ENCODE results near the gene NTSR2.

DNA sequence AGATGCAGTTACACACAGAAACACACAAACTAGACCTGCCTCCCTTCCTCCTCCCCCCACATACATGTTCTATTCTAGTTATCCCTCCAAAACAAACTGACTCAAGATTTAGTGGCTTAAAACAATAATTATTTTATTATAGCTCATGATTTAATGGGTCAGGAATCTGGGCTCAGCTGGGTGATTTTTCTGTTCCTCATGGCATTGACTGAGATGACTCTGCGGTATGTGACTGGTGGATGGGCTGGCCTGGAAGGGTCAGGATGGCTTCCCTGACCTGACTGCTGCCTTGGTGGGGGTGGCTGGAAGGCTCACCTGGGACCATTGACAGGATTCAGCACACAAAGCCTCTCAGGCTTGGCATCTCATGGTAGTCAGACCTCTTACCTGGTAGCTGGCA is 33.7 kb upstream of the NTSR2 start:
- TF ChIP-seq CTCF (IDR thresholded peaks at IDR 0.05) (no peak), POLR2AphosphoS5 (IDR thresholded peaks at IDR 0.05) (no peak), POLR2A (IDR thresholded peaks at IDR 0.05) (no peak), EP300 (IDR thresholded peaks at IDR 0.05) (no peak)
